ENCODE results near the gene CORO1A.
"Not testable (repeated sequence)": the region's sequence is repeated elsewhere in the genome, so short reads cannot be mapped to it uniquely, and the experiment has no call there.

The CORO1A gene

DNA sequence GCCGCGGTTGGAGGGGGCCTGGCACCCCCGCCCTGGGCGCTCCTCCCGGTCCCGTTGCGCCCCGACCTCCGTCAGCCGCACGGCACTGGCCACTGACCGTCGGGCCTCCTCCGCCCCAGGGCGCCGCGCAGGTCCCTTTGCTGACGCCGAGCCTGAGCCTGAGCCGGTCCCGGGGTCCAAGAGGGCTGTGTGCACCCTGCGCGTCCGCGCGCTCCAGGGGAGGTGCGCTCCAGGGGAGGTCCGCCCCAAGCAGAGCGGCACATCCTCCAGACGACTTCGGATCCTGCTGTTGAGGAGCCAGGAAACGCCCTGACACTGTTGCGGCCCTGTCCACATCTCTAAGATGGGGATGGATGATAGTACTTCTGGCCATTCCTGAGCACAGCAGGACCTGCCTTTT is 22.9 kb downstream of the CORO1A start:
- not testable (repeated sequence) for DNase-seq

- not testable (repeated sequence) for DNase-seq
Observed at GRCh38 chr16:30207063-30207704, 23.8 kb downstream of the CORO1A start.

- not testable (repeated sequence) for DNase-seq
Observed at GRCh38 chr16:30209032-30209431, 25.6 kb downstream of the CORO1A start.

- DNase-seq, result not testable (repeated sequence)
Observed at GRCh38 chr16:30211414-30211813, 28.0 kb downstream of the CORO1A start.

DNA sequence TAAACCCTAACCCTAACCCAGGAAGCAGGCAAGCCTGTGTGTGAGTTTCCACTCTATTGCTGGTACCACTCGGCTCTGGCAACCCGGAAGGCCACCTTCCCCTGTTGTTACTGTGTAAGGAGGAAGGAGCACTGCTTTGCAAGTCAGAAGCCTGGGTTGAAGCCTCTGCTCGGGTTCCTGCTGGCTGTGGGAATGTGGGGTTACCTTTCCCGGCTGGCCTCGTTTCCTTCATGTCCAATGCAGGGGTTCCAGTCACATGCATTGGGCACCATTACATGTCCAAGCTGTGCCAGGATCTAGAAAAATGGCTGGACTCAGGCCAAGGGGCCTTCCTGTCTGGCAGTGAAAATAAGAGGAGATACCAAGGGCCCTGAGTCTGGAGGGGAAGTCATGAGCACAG is 33.7 kb downstream of the CORO1A start:
- DNase-seq, result not testable (repeated sequence)
